H9 (cell line): ENCODE results near the gene NDUFS3. TPM values are rescaled to one million over a fixed set of nuclear protein-coding genes. Genes with fewer than 3 reads are reported as not detected.

ENCODE experiments used
- DNase-seq: peaks from one replicate; pipeline ENCODE4 v3.0.0-alpha.2; 2017
- H2AFZ ChIP-seq: one replicate; pipeline ENCODE4 v1.6.1; 2013; ENCODE audit warnings: mild to moderate bottlenecking, low read length, control low read depth, moderate library complexity
- H2AK5ac ChIP-seq: 2 replicates; pipeline ENCODE4 v1.6.1; 2013; ENCODE audit warnings: low read length, control low read depth, mixed read lengths; ENCODE audit not compliant: insufficient read length
- H2BK120ac ChIP-seq: one replicate; pipeline ENCODE4 v1.6.1; 2013; ENCODE audit warnings: low read depth, mild to moderate bottlenecking, low read length, control low read depth, inconsistent platforms; ENCODE audit not compliant: poor library complexity, severe bottlenecking
- H2BK12ac ChIP-seq: 2 replicates; pipeline ENCODE4 v1.6.1; 2013; ENCODE audit warnings: low read length, control low read depth, mixed read lengths, low read depth; ENCODE audit not compliant: insufficient read length
- H2BK15ac ChIP-seq: 2 replicates; pipeline ENCODE4 v1.6.1; 2013; ENCODE audit warnings: low read depth, low read length, control low read depth
- H2BK20ac ChIP-seq: one replicate; pipeline ENCODE4 v1.6.1; 2013; ENCODE audit warnings: low read depth, mild to moderate bottlenecking, low read length, control low read depth, inconsistent platforms; ENCODE audit not compliant: poor library complexity, severe bottlenecking
- H2BK5ac ChIP-seq: 2 replicates; pipeline ENCODE4 v1.6.1; 2013; ENCODE audit warnings: low read length, control low read depth, mixed read lengths; ENCODE audit not compliant: insufficient read length
- H3K14ac ChIP-seq: 2 replicates; pipeline ENCODE4 v1.6.1; 2013; ENCODE audit warnings: low read length, control low read depth; ENCODE audit not compliant: insufficient read depth
- H3K18ac ChIP-seq: 2 replicates; pipeline ENCODE4 v1.6.1; 2013; ENCODE audit warnings: low read depth, mild to moderate bottlenecking, mixed read lengths, low read length, control low read depth; ENCODE audit not compliant: insufficient read length
- H3K23ac ChIP-seq: 2 replicates; pipeline ENCODE4 v1.6.1; 2013; ENCODE audit warnings: low read length, control low read depth, mixed read lengths, low read depth; ENCODE audit not compliant: insufficient read length
- H3K23me2 ChIP-seq: 2 replicates; pipeline ENCODE4 v1.6.1; 2013; ENCODE audit warnings: low read depth, mild to moderate bottlenecking, mixed read lengths, low read length, control low read depth; ENCODE audit not compliant: insufficient read length, poor library complexity, severe bottlenecking
- H3K27ac ChIP-seq: 2 replicates; pipeline ENCODE4 v1.5.1; 2013; ENCODE audit warnings: low read length, control low read depth, mixed read lengths, low read depth; ENCODE audit not compliant: insufficient read length
- H3K27me3 ChIP-seq: 2 replicates; pipeline ENCODE4 v1.6.1; 2013; ENCODE audit warnings: low read length, control low read depth, inconsistent platforms; ENCODE audit not compliant: insufficient read depth
- H3K4ac ChIP-seq: 2 replicates; pipeline ENCODE4 v1.6.1; 2013; ENCODE audit warnings: low read depth, mild to moderate bottlenecking, control low read depth, inconsistent platforms, low read length, moderate library complexity
- H3K4me1 ChIP-seq: 2 replicates; pipeline ENCODE4 v1.6.1; 2013; ENCODE audit warnings: low read length, control low read depth, inconsistent platforms; ENCODE audit not compliant: insufficient read depth
- H3K4me2 ChIP-seq: 2 replicates; pipeline ENCODE4 v1.6.1; 2013; ENCODE audit warnings: low read length, control low read depth, mixed read lengths; ENCODE audit not compliant: insufficient read length, insufficient read depth
- H3K56ac ChIP-seq: 2 replicates; pipeline ENCODE4 v1.6.1; 2013; ENCODE audit warnings: low read depth, mild to moderate bottlenecking, mixed read lengths, low read length, control low read depth; ENCODE audit not compliant: insufficient read length
- H3K79me1 ChIP-seq: 2 replicates; pipeline ENCODE4 v1.6.1; 2013; ENCODE audit warnings: low read depth, mild to moderate bottlenecking, moderate library complexity, low read length, control low read depth, inconsistent platforms; ENCODE audit not compliant: insufficient read depth, poor library complexity, severe bottlenecking
- H3K79me2 ChIP-seq: 2 replicates; pipeline ENCODE4 v1.6.1; 2013; ENCODE audit warnings: low read length, control low read depth, inconsistent platforms; ENCODE audit not compliant: insufficient read depth
- H3K9ac ChIP-seq: 2 replicates; pipeline ENCODE4 v1.6.1; 2013; ENCODE audit warnings: low read length, control low read depth, mixed read lengths; ENCODE audit not compliant: insufficient read length; ENCODE audit errors: extremely low read depth
- H3K9me3 ChIP-seq: one replicate; pipeline ENCODE4 v1.6.1; 2013; ENCODE audit warnings: low read depth, low read length, inconsistent platforms; ENCODE audit not compliant: control insufficient read depth
- H3T11ph ChIP-seq: one replicate; pipeline ENCODE4 v1.6.1; 2013; ENCODE audit warnings: mild to moderate bottlenecking, low read length, control low read depth, inconsistent platforms
- H4K20me1 ChIP-seq: one replicate; pipeline ENCODE4 v1.6.1; 2013; ENCODE audit not compliant: control insufficient read depth, insufficient read length, insufficient read depth
- H4K5ac ChIP-seq: 2 replicates; pipeline ENCODE4 v1.6.1; 2013; ENCODE audit warnings: low read depth, mild to moderate bottlenecking, mixed read lengths, low read length, control low read depth; ENCODE audit not compliant: insufficient read length
- H4K8ac ChIP-seq: replicated peaks from 2 replicates; pipeline ENCODE4 v1.6.1; 2013; ENCODE audit warnings: low read length, control low read depth, mixed read lengths, low read depth; ENCODE audit not compliant: insufficient read length
- H4K91ac ChIP-seq: 2 replicates; pipeline ENCODE4 v1.6.1; 2013; ENCODE audit warnings: low read depth, mild to moderate bottlenecking, moderate library complexity, mixed read lengths, low read length, control low read depth; ENCODE audit not compliant: insufficient read length
- H3K27ac Mint-ChIP-seq, 3 experiments: 2 replicates in 2 of 3; 3 replicates in 1 of 3; pipeline ENCODE4 v1.8.0; 2020 to 2021; ENCODE audit warnings: mixed read lengths in 3 of 3, mild to moderate bottlenecking in 1 of 3, moderate library complexity in 1 of 3
- H3K27me3 Mint-ChIP-seq: 2 replicates; pipeline ENCODE4 v1.8.0; 2021; ENCODE audit warnings: low read depth, mild to moderate bottlenecking, moderate library complexity, mixed read lengths
- H3K36me3 Mint-ChIP-seq, 3 experiments: 2 replicates in 2 of 3; 3 replicates in 1 of 3; pipeline ENCODE4 v1.8.0; 2020 to 2021; ENCODE audit warnings: low read depth in 3 of 3, mixed read lengths in 3 of 3; ENCODE audit not compliant: insufficient read depth in 1 of 3
- H3K4me1 Mint-ChIP-seq, 2 experiments: 2 replicates each; pipeline ENCODE4 v1.8.0; 2020; ENCODE audit warnings: mixed read lengths in 2 of 2
- H3K4me3 Mint-ChIP-seq, 2 experiments: 2 replicates in 1 of 2; 3 replicates in 1 of 2; pipeline ENCODE4 v1.8.0; 2020 to 2021; ENCODE audit warnings: mild to moderate bottlenecking in 2 of 2, mixed read lengths in 2 of 2, moderate library complexity in 1 of 2
- H3K9me3 Mint-ChIP-seq, 2 experiments: 2 replicates in 1 of 2; 3 replicates in 1 of 2; pipeline ENCODE4 v1.8.0; 2020; ENCODE audit warnings: mild to moderate bottlenecking in 2 of 2, mixed read lengths in 2 of 2, moderate library complexity in 1 of 2
- WGBS: extraction: QIAGEN DNeasy Blood & Tissue Kit; methylation state at CpG from one replicate; pipeline ENCODE4 v1.1.7; 2013; ENCODE audit warnings: missing lambda C conversion rate, low lambda C conversion rate, mixed read lengths; ENCODE audit not compliant: insufficient read length; ENCODE audit errors: extremely low coverage; 5-methylcytosine and 5-hydroxymethylcytosine counted together
- total RNA-seq: library from RNA; stranded (reverse); gene quantifications from 2 replicates; pipeline ENCODE4 v1.2.1, GENCODE V29; 2021
- TF ChIP-seq, protein P1 (sequence below): fragments of 200-600 bp; sonication (generic); conservative IDR thresholded peaks from 3 replicates; pipeline ENCODE4 v1.8.0; 2021; ENCODE audit warnings: antibody characterized with exemption, mild to moderate bottlenecking

Gene NDUFS3
- total RNA-seq, 1 experiment from 2014 or later, result 144 TPM

DNA sequence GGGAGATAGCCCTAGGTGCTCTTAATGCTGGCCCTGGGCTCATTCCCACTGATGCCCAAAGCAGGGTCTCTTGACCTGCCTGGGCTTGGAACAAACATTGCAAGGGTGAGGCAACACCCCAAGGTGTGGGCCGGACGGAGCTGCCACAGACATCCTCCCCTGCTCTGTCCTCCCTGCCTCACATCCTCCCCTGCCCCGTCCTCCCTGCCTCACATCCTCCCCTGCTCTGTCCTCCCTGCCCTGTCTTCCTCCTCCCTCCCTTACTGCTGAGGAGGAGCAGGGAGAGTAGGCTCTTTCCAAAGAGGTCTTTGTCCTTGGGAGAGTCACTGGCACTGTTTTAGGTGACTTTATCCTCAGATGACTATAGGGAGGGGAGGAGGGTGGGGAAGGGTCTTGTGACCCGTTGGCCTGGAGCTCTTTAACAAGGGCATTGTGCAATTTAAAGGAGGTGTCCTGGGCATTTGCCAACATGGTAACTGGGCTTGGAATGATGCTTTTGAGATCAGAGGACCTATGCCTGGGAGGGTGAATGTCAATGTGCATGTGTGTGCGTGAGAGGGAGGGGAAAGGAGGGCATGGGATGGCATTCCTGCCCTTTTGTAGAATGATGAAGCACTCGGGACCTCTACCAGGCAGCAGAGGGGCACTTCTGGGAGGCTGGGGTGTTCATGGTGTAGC lies 8.3 kb downstream of the NDUFS3 start:
- Histone ChIP-seq H3K4me1 (no peaks in the 10 kb centered on the region), H2BK120ac (no peak overlapping the region), H4K5ac (no peak overlapping the region), H2BK5ac (no peak overlapping the region), H2AFZ (no peak overlapping the region), H3T11ph (no peak overlapping the region), H3K23ac (no peak overlapping the region), H3K27me3 (no peaks in the 10 kb centered on the region), H3K18ac (no peak overlapping the region), H2BK20ac (no peak overlapping the region), H3K9ac (no peak overlapping the region), H3K9me3 (no peaks in the 10 kb centered on the region), H2BK12ac (no peak overlapping the region), H3K23me2 (no peaks in the 10 kb centered on the region), H3K27ac (no peak overlapping the region), H4K20me1 (no peaks in the 10 kb centered on the region), H2BK15ac (no peak overlapping the region), H4K8ac (no peak overlapping the region), H3K79me1 (no peaks in the 10 kb centered on the region), H3K14ac (no peak overlapping the region; the same call in 1 of the 2 replicates), H3K4ac (no peak overlapping the region), H4K91ac (no peak overlapping the region), H2AK5ac (no peak overlapping the region), H3K79me2 (no peaks in the 10 kb centered on the region), H3K4me2 (no peak overlapping the region), H3K56ac (no peak overlapping the region)
- no peak for DNase-seq
- Mint-ChIP-seq H3K36me3 (peaks cover 19 to 31% (median 25%) of the 10 kb centered on the region in 3 experiments; a peak in 6 of 7 replicates), H3K4me1 (peaks cover 0 to 6% of the 10 kb centered on the region in 2 experiments; a peak in 2 of 4 replicates), H3K9me3 (no peaks in the 10 kb centered on the region; a peak in 1 of 5 replicates), H3K4me3 (no peak overlapping the region), H3K27ac (peak overlapping the region in 2 of 3 experiments; percentile 19 to 39; a peak in 3 of 7 replicates), H3K27me3 (peaks cover 5% of the 10 kb centered on the region)
- TF ChIP-seq, protein P1, sequence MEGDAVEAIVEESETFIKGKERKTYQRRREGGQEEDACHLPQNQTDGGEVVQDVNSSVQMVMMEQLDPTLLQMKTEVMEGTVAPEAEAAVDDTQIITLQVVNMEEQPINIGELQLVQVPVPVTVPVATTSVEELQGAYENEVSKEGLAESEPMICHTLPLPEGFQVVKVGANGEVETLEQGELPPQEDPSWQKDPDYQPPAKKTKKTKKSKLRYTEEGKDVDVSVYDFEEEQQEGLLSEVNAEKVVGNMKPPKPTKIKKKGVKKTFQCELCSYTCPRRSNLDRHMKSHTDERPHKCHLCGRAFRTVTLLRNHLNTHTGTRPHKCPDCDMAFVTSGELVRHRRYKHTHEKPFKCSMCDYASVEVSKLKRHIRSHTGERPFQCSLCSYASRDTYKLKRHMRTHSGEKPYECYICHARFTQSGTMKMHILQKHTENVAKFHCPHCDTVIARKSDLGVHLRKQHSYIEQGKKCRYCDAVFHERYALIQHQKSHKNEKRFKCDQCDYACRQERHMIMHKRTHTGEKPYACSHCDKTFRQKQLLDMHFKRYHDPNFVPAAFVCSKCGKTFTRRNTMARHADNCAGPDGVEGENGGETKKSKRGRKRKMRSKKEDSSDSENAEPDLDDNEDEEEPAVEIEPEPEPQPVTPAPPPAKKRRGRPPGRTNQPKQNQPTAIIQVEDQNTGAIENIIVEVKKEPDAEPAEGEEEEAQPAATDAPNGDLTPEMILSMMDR, result no peak
- WGBS, result no CpG with 5 or more reads among the region's 6 CpGs
